Measurements from ENCODE around the gene GTF3C5.

GRCh38 chr9:133076691-133077090 is 45.9 kb downstream of the GTF3C5 start:
- TF ChIP-seq ATF2 (CRISPR knock-in tag; IDR thresholded peaks at IDR 0.05; ENCODE audit: borderline replicate concordance, low read depth) (no peak), NR3C1 (CRISPR knock-in tag; conservative IDR thresholded peaks at IDR 0.05; ENCODE audit: low read depth) (no peak)

Data from WTC11 (cell line).